H9 (cell line): ENCODE data around the gene NUPR1. TPM values are rescaled to one million over a fixed set of nuclear protein-coding genes. Genes with fewer than 3 reads are reported as not detected.

Experiments
- DNase-seq: peaks from one replicate; pipeline ENCODE4 v3.0.0-alpha.2; 2017
- H2AFZ ChIP-seq: one replicate; pipeline ENCODE4 v1.6.1; 2013; ENCODE audit warnings: mild to moderate bottlenecking, low read length, control low read depth, moderate library complexity
- H2AK5ac ChIP-seq: 2 replicates; pipeline ENCODE4 v1.6.1; 2013; ENCODE audit warnings: low read length, control low read depth, mixed read lengths; ENCODE audit not compliant: insufficient read length
- H2BK120ac ChIP-seq: one replicate; pipeline ENCODE4 v1.6.1; 2013; ENCODE audit warnings: low read depth, mild to moderate bottlenecking, low read length, control low read depth, inconsistent platforms; ENCODE audit not compliant: poor library complexity, severe bottlenecking
- H2BK12ac ChIP-seq: 2 replicates; pipeline ENCODE4 v1.6.1; 2013; ENCODE audit warnings: low read length, control low read depth, mixed read lengths, low read depth; ENCODE audit not compliant: insufficient read length
- H2BK15ac ChIP-seq: 2 replicates; pipeline ENCODE4 v1.6.1; 2013; ENCODE audit warnings: low read depth, low read length, control low read depth
- H2BK20ac ChIP-seq: one replicate; pipeline ENCODE4 v1.6.1; 2013; ENCODE audit warnings: low read depth, mild to moderate bottlenecking, low read length, control low read depth, inconsistent platforms; ENCODE audit not compliant: poor library complexity, severe bottlenecking
- H2BK5ac ChIP-seq: 2 replicates; pipeline ENCODE4 v1.6.1; 2013; ENCODE audit warnings: low read length, control low read depth, mixed read lengths; ENCODE audit not compliant: insufficient read length
- H3K14ac ChIP-seq: 2 replicates; pipeline ENCODE4 v1.6.1; 2013; ENCODE audit warnings: low read length, control low read depth; ENCODE audit not compliant: insufficient read depth
- H3K18ac ChIP-seq: 2 replicates; pipeline ENCODE4 v1.6.1; 2013; ENCODE audit warnings: low read depth, mild to moderate bottlenecking, mixed read lengths, low read length, control low read depth; ENCODE audit not compliant: insufficient read length
- H3K23ac ChIP-seq: 2 replicates; pipeline ENCODE4 v1.6.1; 2013; ENCODE audit warnings: low read length, control low read depth, mixed read lengths, low read depth; ENCODE audit not compliant: insufficient read length
- H3K23me2 ChIP-seq: 2 replicates; pipeline ENCODE4 v1.6.1; 2013; ENCODE audit warnings: low read depth, mild to moderate bottlenecking, mixed read lengths, low read length, control low read depth; ENCODE audit not compliant: insufficient read length, poor library complexity, severe bottlenecking
- H3K27ac ChIP-seq: 2 replicates; pipeline ENCODE4 v1.5.1; 2013; ENCODE audit warnings: low read length, control low read depth, mixed read lengths, low read depth; ENCODE audit not compliant: insufficient read length
- H3K27me3 ChIP-seq: 2 replicates; pipeline ENCODE4 v1.6.1; 2013; ENCODE audit warnings: low read length, control low read depth, inconsistent platforms; ENCODE audit not compliant: insufficient read depth
- H3K4ac ChIP-seq: 2 replicates; pipeline ENCODE4 v1.6.1; 2013; ENCODE audit warnings: low read depth, mild to moderate bottlenecking, control low read depth, inconsistent platforms, low read length, moderate library complexity
- H3K4me1 ChIP-seq: 2 replicates; pipeline ENCODE4 v1.6.1; 2013; ENCODE audit warnings: low read length, control low read depth, inconsistent platforms; ENCODE audit not compliant: insufficient read depth
- H3K4me2 ChIP-seq: 2 replicates; pipeline ENCODE4 v1.6.1; 2013; ENCODE audit warnings: low read length, control low read depth, mixed read lengths; ENCODE audit not compliant: insufficient read length, insufficient read depth
- H3K56ac ChIP-seq: 2 replicates; pipeline ENCODE4 v1.6.1; 2013; ENCODE audit warnings: low read depth, mild to moderate bottlenecking, mixed read lengths, low read length, control low read depth; ENCODE audit not compliant: insufficient read length
- H3K79me1 ChIP-seq: 2 replicates; pipeline ENCODE4 v1.6.1; 2013; ENCODE audit warnings: low read depth, mild to moderate bottlenecking, moderate library complexity, low read length, control low read depth, inconsistent platforms; ENCODE audit not compliant: insufficient read depth, poor library complexity, severe bottlenecking
- H3K79me2 ChIP-seq: 2 replicates; pipeline ENCODE4 v1.6.1; 2013; ENCODE audit warnings: low read length, control low read depth, inconsistent platforms; ENCODE audit not compliant: insufficient read depth
- H3K9ac ChIP-seq: 2 replicates; pipeline ENCODE4 v1.6.1; 2013; ENCODE audit warnings: low read length, control low read depth, mixed read lengths; ENCODE audit not compliant: insufficient read length; ENCODE audit errors: extremely low read depth
- H3K9me3 ChIP-seq: one replicate; pipeline ENCODE4 v1.6.1; 2013; ENCODE audit warnings: low read depth, low read length, inconsistent platforms; ENCODE audit not compliant: control insufficient read depth
- H3T11ph ChIP-seq: one replicate; pipeline ENCODE4 v1.6.1; 2013; ENCODE audit warnings: mild to moderate bottlenecking, low read length, control low read depth, inconsistent platforms
- H4K20me1 ChIP-seq: one replicate; pipeline ENCODE4 v1.6.1; 2013; ENCODE audit not compliant: control insufficient read depth, insufficient read length, insufficient read depth
- H4K5ac ChIP-seq: 2 replicates; pipeline ENCODE4 v1.6.1; 2013; ENCODE audit warnings: low read depth, mild to moderate bottlenecking, mixed read lengths, low read length, control low read depth; ENCODE audit not compliant: insufficient read length
- H4K8ac ChIP-seq: replicated peaks from 2 replicates; pipeline ENCODE4 v1.6.1; 2013; ENCODE audit warnings: low read length, control low read depth, mixed read lengths, low read depth; ENCODE audit not compliant: insufficient read length
- H4K91ac ChIP-seq: 2 replicates; pipeline ENCODE4 v1.6.1; 2013; ENCODE audit warnings: low read depth, mild to moderate bottlenecking, moderate library complexity, mixed read lengths, low read length, control low read depth; ENCODE audit not compliant: insufficient read length
- H3K27ac Mint-ChIP-seq, 3 experiments: 2 replicates in 2 of 3; 3 replicates in 1 of 3; pipeline ENCODE4 v1.8.0; 2020 to 2021; ENCODE audit warnings: mixed read lengths in 3 of 3, mild to moderate bottlenecking in 1 of 3, moderate library complexity in 1 of 3
- H3K27me3 Mint-ChIP-seq: 2 replicates; pipeline ENCODE4 v1.8.0; 2021; ENCODE audit warnings: low read depth, mild to moderate bottlenecking, moderate library complexity, mixed read lengths
- H3K36me3 Mint-ChIP-seq, 3 experiments: 2 replicates in 2 of 3; 3 replicates in 1 of 3; pipeline ENCODE4 v1.8.0; 2020 to 2021; ENCODE audit warnings: low read depth in 3 of 3, mixed read lengths in 3 of 3; ENCODE audit not compliant: insufficient read depth in 1 of 3
- H3K4me1 Mint-ChIP-seq, 2 experiments: 2 replicates each; pipeline ENCODE4 v1.8.0; 2020; ENCODE audit warnings: mixed read lengths in 2 of 2
- H3K4me3 Mint-ChIP-seq, 2 experiments: 2 replicates in 1 of 2; 3 replicates in 1 of 2; pipeline ENCODE4 v1.8.0; 2020 to 2021; ENCODE audit warnings: mild to moderate bottlenecking in 2 of 2, mixed read lengths in 2 of 2, moderate library complexity in 1 of 2
- H3K9me3 Mint-ChIP-seq, 2 experiments: 2 replicates in 1 of 2; 3 replicates in 1 of 2; pipeline ENCODE4 v1.8.0; 2020; ENCODE audit warnings: mild to moderate bottlenecking in 2 of 2, mixed read lengths in 2 of 2, moderate library complexity in 1 of 2
- WGBS: extraction: QIAGEN DNeasy Blood & Tissue Kit; methylation state at CpG from one replicate; pipeline ENCODE4 v1.1.7; 2013; ENCODE audit warnings: missing lambda C conversion rate, low lambda C conversion rate, mixed read lengths; ENCODE audit not compliant: insufficient read length; ENCODE audit errors: extremely low coverage; 5-methylcytosine and 5-hydroxymethylcytosine counted together
- total RNA-seq: library from RNA; stranded (reverse); gene quantifications from 2 replicates; pipeline ENCODE4 v1.2.1, GENCODE V29; 2021
- TF ChIP-seq, protein P1 (sequence below): fragments of 200-600 bp; sonication (generic); conservative IDR thresholded peaks from 3 replicates; pipeline ENCODE4 v1.8.0; 2021; ENCODE audit warnings: antibody characterized with exemption, mild to moderate bottlenecking

The NUPR1 gene
- total RNA-seq, 1 experiment from 2014 or later, result 0.35 TPM

DNA sequence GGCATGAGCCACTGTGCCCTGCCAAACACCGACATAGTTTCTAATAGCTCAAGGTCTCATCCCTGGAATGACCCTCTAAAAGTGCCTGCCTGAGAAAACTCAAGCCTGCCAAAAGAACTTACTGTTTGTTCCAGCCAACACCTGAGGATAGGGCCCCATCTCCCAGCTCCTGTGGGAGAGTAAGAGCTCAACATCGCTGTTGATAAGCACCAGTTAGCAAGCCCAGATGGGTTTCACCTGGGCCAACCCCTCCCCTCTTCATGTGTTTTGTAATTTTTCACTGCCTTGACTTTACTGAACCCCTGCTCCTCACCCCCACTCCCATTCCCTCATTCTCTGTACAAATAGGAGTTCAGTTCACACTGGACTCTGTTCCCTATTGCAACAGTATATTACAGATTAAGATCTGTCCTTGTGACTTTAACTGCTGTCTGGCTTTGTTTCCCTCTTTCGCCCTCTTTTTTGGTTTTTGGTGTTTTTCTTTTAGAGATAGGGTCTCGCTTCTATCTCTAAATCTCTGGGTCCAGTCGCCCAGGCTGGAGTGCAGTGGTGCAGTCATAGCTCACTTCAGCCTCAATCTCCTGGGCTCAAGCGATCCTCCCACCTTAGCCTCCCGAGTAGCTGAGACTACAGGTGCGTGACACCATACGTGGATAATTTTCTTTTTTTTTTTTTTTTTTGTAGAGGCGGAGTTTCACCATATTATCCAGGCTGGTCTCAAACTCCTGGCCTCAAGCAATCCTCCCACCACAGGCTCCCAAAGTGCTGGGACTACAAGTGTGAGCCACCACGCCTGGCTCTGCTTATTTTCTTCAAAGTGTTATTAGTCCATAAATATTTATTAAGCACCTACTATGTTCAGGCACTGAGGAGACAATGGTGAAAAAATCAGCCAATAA, 12.3 kb downstream of the NUPR1 start:
- H3K9me3 ChIP-seq, result no peaks in the 10 kb centered on the region
- no peaks in the 10 kb centered on the region for H3K79me2 ChIP-seq
- H4K20me1 ChIP-seq, result no peaks in the 10 kb centered on the region
- H4K8ac ChIP-seq, result no peak overlapping the region
- no peak overlapping the region for H3K4ac ChIP-seq
- no peak overlapping the region for H3K14ac ChIP-seq
- H3K56ac ChIP-seq, result no peak overlapping the region
- no peak overlapping the region for H3K23ac ChIP-seq
- H2AFZ ChIP-seq, result no peak overlapping the region
- no peak overlapping the region for H2BK15ac ChIP-seq
- H2BK20ac ChIP-seq, result no peak overlapping the region
- no peak overlapping the region for H2BK12ac ChIP-seq
- no CpG with 5 or more reads among the region's 11 CpGs for WGBS
- Mint-ChIP-seq H3K27me3 (peaks cover 4% of the 10 kb centered on the region), H3K4me1 (no peaks in the 10 kb centered on the region), H3K27ac (no peak overlapping the region), H3K4me3 (no peak overlapping the region), H3K9me3 (peaks cover 0 to 13% of the 10 kb centered on the region in 2 experiments; a peak in 3 of 5 replicates), H3K36me3 (no peaks in the 10 kb centered on the region)
- no peak overlapping the region for H3K27ac ChIP-seq
- no peak overlapping the region for H4K91ac ChIP-seq
- H3K9ac ChIP-seq, result no peak overlapping the region
- H3K4me1 ChIP-seq, result no peaks in the 10 kb centered on the region
- H2BK5ac ChIP-seq, result no peak overlapping the region
- H3K27me3 ChIP-seq, result no peaks in the 10 kb centered on the region
- H2BK120ac ChIP-seq, result no peak overlapping the region
- no peak overlapping the region for H3T11ph ChIP-seq
- no peak overlapping the region for H3K18ac ChIP-seq
- H3K79me1 ChIP-seq, result no peaks in the 10 kb centered on the region
- DNase-seq, result no peak
- no peak overlapping the region for H4K5ac ChIP-seq
- no peak overlapping the region for H2AK5ac ChIP-seq
- TF ChIP-seq, protein P1, sequence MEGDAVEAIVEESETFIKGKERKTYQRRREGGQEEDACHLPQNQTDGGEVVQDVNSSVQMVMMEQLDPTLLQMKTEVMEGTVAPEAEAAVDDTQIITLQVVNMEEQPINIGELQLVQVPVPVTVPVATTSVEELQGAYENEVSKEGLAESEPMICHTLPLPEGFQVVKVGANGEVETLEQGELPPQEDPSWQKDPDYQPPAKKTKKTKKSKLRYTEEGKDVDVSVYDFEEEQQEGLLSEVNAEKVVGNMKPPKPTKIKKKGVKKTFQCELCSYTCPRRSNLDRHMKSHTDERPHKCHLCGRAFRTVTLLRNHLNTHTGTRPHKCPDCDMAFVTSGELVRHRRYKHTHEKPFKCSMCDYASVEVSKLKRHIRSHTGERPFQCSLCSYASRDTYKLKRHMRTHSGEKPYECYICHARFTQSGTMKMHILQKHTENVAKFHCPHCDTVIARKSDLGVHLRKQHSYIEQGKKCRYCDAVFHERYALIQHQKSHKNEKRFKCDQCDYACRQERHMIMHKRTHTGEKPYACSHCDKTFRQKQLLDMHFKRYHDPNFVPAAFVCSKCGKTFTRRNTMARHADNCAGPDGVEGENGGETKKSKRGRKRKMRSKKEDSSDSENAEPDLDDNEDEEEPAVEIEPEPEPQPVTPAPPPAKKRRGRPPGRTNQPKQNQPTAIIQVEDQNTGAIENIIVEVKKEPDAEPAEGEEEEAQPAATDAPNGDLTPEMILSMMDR, result no peak
- H3K4me2 ChIP-seq, result no peak overlapping the region
- H3K23me2 ChIP-seq, result no peaks in the 10 kb centered on the region
